ENCODE data around the gene CMA1.
"Not testable (repeated sequence)": the region's sequence is repeated elsewhere in the genome, so short reads cannot be mapped to it uniquely, and the experiment has no call there.

CMA1 gene
- total RNA-seq, result 0 reads per million in 3 donors

GRCh38 chr14:24508155-24508840 lies at the start of gene CMA1:
TSS of gene CMA1 (minus strand) at chr14:24508265. CDS start at chr14:24508235, 30 bp downstream.
- Histone ChIP-seq H3K36me3 (ENCODE audit: control insufficient read depth, insufficient read depth, low read length) (no peaks in the 10 kb centered on the region), H3K9me3 (ENCODE audit: control insufficient read depth, low read length) (no peaks in the 10 kb centered on the region)
- DNase-seq, result no peak

GRCh38 chr14:24556756-24557155 lies 48.7 kb upstream of the CMA1 start:
- H3K4me1 ChIP-seq (ENCODE audit: control insufficient read depth, insufficient read depth, low read length, poor library complexity, severe bottlenecking), result no peaks in the 10 kb centered on the region
- no peaks in the 10 kb centered on the region for H3K27me3 ChIP-seq (replicated peaks; ENCODE audit: control insufficient read depth, insufficient read depth, low read length, poor library complexity, severe bottlenecking)
- no peaks in the 10 kb centered on the region for H3K36me3 ChIP-seq (ENCODE audit: control insufficient read depth, insufficient read depth, low read length)
- H3K9me3 ChIP-seq (ENCODE audit: control insufficient read depth, low read length), result no peaks in the 10 kb centered on the region
- no peak for DNase-seq
- no peak overlapping the region for H3K4me3 ChIP-seq (ENCODE audit: insufficient read depth, low read depth, low read length, poor library complexity, severe bottlenecking)
- H3K27ac ChIP-seq (ENCODE audit: insufficient read depth, low read length, poor library complexity, severe bottlenecking), result no peak overlapping the region

More at GRCh38 chr14:24508155-24508840, at the start of gene CMA1:
- Histone ChIP-seq H3K27me3 (replicated peaks; ENCODE audit: control insufficient read depth, insufficient read depth, low read length, poor library complexity, severe bottlenecking) (no peaks in the 10 kb centered on the region), H3K27ac (ENCODE audit: insufficient read depth, low read length, poor library complexity, severe bottlenecking) (no peak within 1 kb of the TSS), H3K4me1 (ENCODE audit: control insufficient read depth, insufficient read depth, low read length, poor library complexity, severe bottlenecking) (no peaks in the 10 kb centered on the region), H3K4me3 (ENCODE audit: insufficient read depth, low read depth, low read length, poor library complexity, severe bottlenecking) (no peak within 1 kb of the TSS)

- H3K4me1 ChIP-seq (ENCODE audit: control insufficient read depth, insufficient read depth, low read length, poor library complexity, severe bottlenecking); H3K4me3 ChIP-seq (ENCODE audit: insufficient read depth, low read depth, low read length, poor library complexity, severe bottlenecking); H3K27ac ChIP-seq (ENCODE audit: insufficient read depth, low read length, poor library complexity, severe bottlenecking); H3K36me3 ChIP-seq (ENCODE audit: control insufficient read depth, insufficient read depth, low read length); H3K27me3 ChIP-seq (replicated peaks; ENCODE audit: control insufficient read depth, insufficient read depth, low read length, poor library complexity, severe bottlenecking); H3K9me3 ChIP-seq (ENCODE audit: control insufficient read depth, low read length); DNase-seq: not testable (repeated sequence)
Observed at GRCh38 chr14:24549064-24549463, 41.0 kb upstream of the CMA1 start.

- DNase-seq, result no peak
Observed at GRCh38 chr14:24542346-24542936, 34.4 kb upstream of the CMA1 start.

GRCh38 chr14:24535737-24536136 lies 27.7 kb upstream of the CMA1 start:
- DNase-seq, result no peak

More at GRCh38 chr14:24542346-24542936, 34.4 kb upstream of the CMA1 start:
- Histone ChIP-seq H3K4me3 (ENCODE audit: insufficient read depth, low read depth, low read length, poor library complexity, severe bottlenecking) (no peak overlapping the region), H3K27me3 (replicated peaks; ENCODE audit: control insufficient read depth, insufficient read depth, low read length, poor library complexity, severe bottlenecking) (no peaks in the 10 kb centered on the region), H3K36me3 (ENCODE audit: control insufficient read depth, insufficient read depth, low read length) (no peaks in the 10 kb centered on the region), H3K9me3 (ENCODE audit: control insufficient read depth, low read length) (no peaks in the 10 kb centered on the region), H3K4me1 (ENCODE audit: control insufficient read depth, insufficient read depth, low read length, poor library complexity, severe bottlenecking) (no peaks in the 10 kb centered on the region), H3K27ac (ENCODE audit: insufficient read depth, low read length, poor library complexity, severe bottlenecking) (no peak overlapping the region)

GRCh38 chr14:24534286-24534685 lies 26.2 kb upstream of the CMA1 start:
- no peaks in the 10 kb centered on the region for H3K27me3 ChIP-seq (replicated peaks; ENCODE audit: control insufficient read depth, insufficient read depth, low read length, poor library complexity, severe bottlenecking)
- no peaks in the 10 kb centered on the region for H3K9me3 ChIP-seq (ENCODE audit: control insufficient read depth, low read length)
- H3K4me1 ChIP-seq (ENCODE audit: control insufficient read depth, insufficient read depth, low read length, poor library complexity, severe bottlenecking), result no peaks in the 10 kb centered on the region
- no peak overlapping the region for H3K27ac ChIP-seq (ENCODE audit: insufficient read depth, low read length, poor library complexity, severe bottlenecking)
- H3K36me3 ChIP-seq (ENCODE audit: control insufficient read depth, insufficient read depth, low read length), result no peaks in the 10 kb centered on the region
- no peak overlapping the region for H3K4me3 ChIP-seq (ENCODE audit: insufficient read depth, low read depth, low read length, poor library complexity, severe bottlenecking)
- no peak for DNase-seq

More at GRCh38 chr14:24535737-24536136, 27.7 kb upstream of the CMA1 start:
- no peaks in the 10 kb centered on the region for H3K27me3 ChIP-seq (replicated peaks; ENCODE audit: control insufficient read depth, insufficient read depth, low read length, poor library complexity, severe bottlenecking)
- no peak overlapping the region for H3K4me3 ChIP-seq (ENCODE audit: insufficient read depth, low read depth, low read length, poor library complexity, severe bottlenecking)
- no peaks in the 10 kb centered on the region for H3K4me1 ChIP-seq (ENCODE audit: control insufficient read depth, insufficient read depth, low read length, poor library complexity, severe bottlenecking)
- H3K9me3 ChIP-seq (ENCODE audit: control insufficient read depth, low read length), result no peaks in the 10 kb centered on the region
- H3K36me3 ChIP-seq (ENCODE audit: control insufficient read depth, insufficient read depth, low read length), result no peaks in the 10 kb centered on the region
- no peak overlapping the region for H3K27ac ChIP-seq (ENCODE audit: insufficient read depth, low read length, poor library complexity, severe bottlenecking)

GRCh38 chr14:24525877-24526620 lies 18.0 kb upstream of the CMA1 start:
- H3K27me3 ChIP-seq (replicated peaks; ENCODE audit: control insufficient read depth, insufficient read depth, low read length, poor library complexity, severe bottlenecking); H3K9me3 ChIP-seq (ENCODE audit: control insufficient read depth, low read length); H3K4me1 ChIP-seq (ENCODE audit: control insufficient read depth, insufficient read depth, low read length, poor library complexity, severe bottlenecking); DNase-seq; H3K36me3 ChIP-seq (ENCODE audit: control insufficient read depth, insufficient read depth, low read length); H3K4me3 ChIP-seq (ENCODE audit: insufficient read depth, low read depth, low read length, poor library complexity, severe bottlenecking); H3K27ac ChIP-seq (ENCODE audit: insufficient read depth, low read length, poor library complexity, severe bottlenecking): not testable (repeated sequence)

- Histone ChIP-seq H3K27ac (ENCODE audit: insufficient read depth, low read length, poor library complexity, severe bottlenecking) (no peak overlapping the region), H3K9me3 (ENCODE audit: control insufficient read depth, low read length) (no peaks in the 10 kb centered on the region), H3K36me3 (ENCODE audit: control insufficient read depth, insufficient read depth, low read length) (no peaks in the 10 kb centered on the region), H3K4me1 (ENCODE audit: control insufficient read depth, insufficient read depth, low read length, poor library complexity, severe bottlenecking) (no peaks in the 10 kb centered on the region), H3K27me3 (replicated peaks; ENCODE audit: control insufficient read depth, insufficient read depth, low read length, poor library complexity, severe bottlenecking) (no peaks in the 10 kb centered on the region), H3K4me3 (ENCODE audit: insufficient read depth, low read depth, low read length, poor library complexity, severe bottlenecking) (no peak overlapping the region)
- DNase-seq, result no peak
Observed at GRCh38 chr14:24518851-24519250, 10.8 kb upstream of the CMA1 start.

GRCh38 chr14:24514209-24514608 lies 6.1 kb upstream of the CMA1 start:
- H3K36me3 ChIP-seq (ENCODE audit: control insufficient read depth, insufficient read depth, low read length), result no peaks in the 10 kb centered on the region
- H3K27me3 ChIP-seq (replicated peaks; ENCODE audit: control insufficient read depth, insufficient read depth, low read length, poor library complexity, severe bottlenecking), result no peaks in the 10 kb centered on the region
- no peak overlapping the region for H3K4me3 ChIP-seq (ENCODE audit: insufficient read depth, low read depth, low read length, poor library complexity, severe bottlenecking)
- no peak overlapping the region for H3K27ac ChIP-seq (ENCODE audit: insufficient read depth, low read length, poor library complexity, severe bottlenecking)
- H3K9me3 ChIP-seq (ENCODE audit: control insufficient read depth, low read length), result no peaks in the 10 kb centered on the region
- no peak for DNase-seq
- no peaks in the 10 kb centered on the region for H3K4me1 ChIP-seq (ENCODE audit: control insufficient read depth, insufficient read depth, low read length, poor library complexity, severe bottlenecking)

- H3K4me3 ChIP-seq (ENCODE audit: insufficient read depth, low read depth, low read length, poor library complexity, severe bottlenecking), result no peak overlapping the region
- H3K27me3 ChIP-seq (replicated peaks; ENCODE audit: control insufficient read depth, insufficient read depth, low read length, poor library complexity, severe bottlenecking), result no peaks in the 10 kb centered on the region
- DNase-seq, result no peak
- no peaks in the 10 kb centered on the region for H3K9me3 ChIP-seq (ENCODE audit: control insufficient read depth, low read length)
- no peak overlapping the region for H3K27ac ChIP-seq (ENCODE audit: insufficient read depth, low read length, poor library complexity, severe bottlenecking)
- H3K36me3 ChIP-seq (ENCODE audit: control insufficient read depth, insufficient read depth, low read length), result no peaks in the 10 kb centered on the region
- no peaks in the 10 kb centered on the region for H3K4me1 ChIP-seq (ENCODE audit: control insufficient read depth, insufficient read depth, low read length, poor library complexity, severe bottlenecking)
Observed at GRCh38 chr14:24513009-24513408, 4.9 kb upstream of the CMA1 start.
